Astrocyte (in vitro differentiated cells and primary cell): ENCODE measurements around the gene GPR62.

Source experiments
- CTCF ChIP-seq: IDR thresholded peaks from 2 replicates; pipeline ENCODE4 v1.5.1; 2011; ENCODE audit warnings: low read depth, mild to moderate bottlenecking, inconsistent platforms, low read length, moderate library complexity; ENCODE audit not compliant: insufficient read depth
- EZH2 ChIP-seq: IDR thresholded peaks from 2 replicates; pipeline ENCODE4 v1.6.1; 2012; ENCODE audit warnings: mild to moderate bottlenecking, low read length, inconsistent platforms; ENCODE audit not compliant: insufficient read depth

- TF ChIP-seq CTCF (no peak), EZH2 (no peak)
Observed at GRCh38 chr3:51935886-51936755, 19.1 kb upstream of the GPR62 start.
